ENCODE results near the gene TMEM132E.

TMEM132E gene

DNA sequence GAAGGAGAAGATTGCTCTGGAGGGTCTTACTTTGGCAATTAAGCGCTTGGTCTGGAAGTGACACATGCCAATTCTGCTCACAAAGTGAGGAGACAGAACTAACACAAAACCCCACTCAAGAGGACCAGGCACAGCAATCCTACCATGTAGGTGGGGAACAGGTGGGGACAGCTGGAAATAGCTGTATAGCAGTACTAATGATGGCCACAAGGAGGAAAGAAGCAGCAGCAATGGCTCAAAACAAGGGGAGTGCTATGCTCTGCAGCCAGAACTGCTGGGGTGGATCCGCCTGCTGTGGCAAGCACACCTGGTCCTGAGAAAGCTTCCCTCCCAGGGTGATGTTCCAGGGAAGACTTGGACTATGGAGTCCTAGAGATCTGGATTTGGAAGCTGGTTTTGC, 17.0 kb upstream of the TMEM132E start:
- DNase-seq (ENCODE audit: low read depth): peak; percentile 23
- no peak overlapping the region for H3K4me3 ChIP-seq (ENCODE audit: low read depth, low read length)
- TF ChIP-seq, protein P1, sequence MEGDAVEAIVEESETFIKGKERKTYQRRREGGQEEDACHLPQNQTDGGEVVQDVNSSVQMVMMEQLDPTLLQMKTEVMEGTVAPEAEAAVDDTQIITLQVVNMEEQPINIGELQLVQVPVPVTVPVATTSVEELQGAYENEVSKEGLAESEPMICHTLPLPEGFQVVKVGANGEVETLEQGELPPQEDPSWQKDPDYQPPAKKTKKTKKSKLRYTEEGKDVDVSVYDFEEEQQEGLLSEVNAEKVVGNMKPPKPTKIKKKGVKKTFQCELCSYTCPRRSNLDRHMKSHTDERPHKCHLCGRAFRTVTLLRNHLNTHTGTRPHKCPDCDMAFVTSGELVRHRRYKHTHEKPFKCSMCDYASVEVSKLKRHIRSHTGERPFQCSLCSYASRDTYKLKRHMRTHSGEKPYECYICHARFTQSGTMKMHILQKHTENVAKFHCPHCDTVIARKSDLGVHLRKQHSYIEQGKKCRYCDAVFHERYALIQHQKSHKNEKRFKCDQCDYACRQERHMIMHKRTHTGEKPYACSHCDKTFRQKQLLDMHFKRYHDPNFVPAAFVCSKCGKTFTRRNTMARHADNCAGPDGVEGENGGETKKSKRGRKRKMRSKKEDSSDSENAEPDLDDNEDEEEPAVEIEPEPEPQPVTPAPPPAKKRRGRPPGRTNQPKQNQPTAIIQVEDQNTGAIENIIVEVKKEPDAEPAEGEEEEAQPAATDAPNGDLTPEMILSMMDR (IDR thresholded peaks at IDR 0.05; ENCODE audit: insufficient read depth, low read depth, low read length, missing control alignments): peak; percentile 46

DNA sequence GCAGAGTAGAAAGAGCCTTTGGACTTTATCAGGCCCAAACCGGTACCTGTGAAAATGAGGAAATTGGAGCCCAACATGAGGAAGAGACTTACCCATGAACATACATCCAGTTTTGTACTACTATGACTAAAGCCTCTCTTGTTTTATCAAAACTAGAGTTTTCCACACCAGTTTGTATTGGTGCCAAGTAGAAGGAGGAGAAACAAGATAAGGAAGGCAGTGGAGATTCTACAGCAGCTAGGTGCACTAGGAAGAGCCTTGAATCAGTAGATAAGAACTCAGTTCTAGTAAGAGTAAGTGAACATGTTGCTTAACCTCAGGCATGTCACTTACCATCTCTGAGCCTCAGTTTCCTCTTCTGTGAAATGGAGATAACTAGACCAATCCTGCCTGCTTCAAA, 13.7 kb upstream of the TMEM132E start:
- no peak overlapping the region for H3K4me3 ChIP-seq (ENCODE audit: low read depth, low read length)
- TF ChIP-seq, protein P1 (IDR thresholded peaks at IDR 0.05; ENCODE audit: insufficient read depth, low read depth, low read length, missing control alignments): no peak
- no peak for DNase-seq (ENCODE audit: low read depth)

DNA sequence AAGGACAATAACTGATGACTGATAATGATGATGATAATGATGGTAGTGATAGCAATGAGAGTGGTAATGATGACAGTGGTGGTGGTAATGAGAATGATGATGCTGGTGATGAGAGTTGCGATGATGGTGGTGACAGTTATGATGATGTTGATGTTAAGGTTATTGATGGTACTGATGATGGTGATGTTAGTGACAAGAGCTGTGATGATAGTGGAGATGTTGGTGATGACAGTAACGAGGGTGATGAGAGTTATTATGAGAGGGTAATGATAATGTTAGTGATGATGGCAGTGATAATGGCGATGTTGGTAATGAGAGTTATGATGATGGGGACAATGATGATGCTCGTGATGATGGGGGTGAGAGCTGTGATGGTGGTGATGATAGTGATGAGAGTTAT, 13.2 kb upstream of the TMEM132E start:
- no peak overlapping the region for H3K4me3 ChIP-seq (ENCODE audit: low read depth, low read length)
- TF ChIP-seq, protein P1 (IDR thresholded peaks at IDR 0.05; ENCODE audit: insufficient read depth, low read depth, low read length, missing control alignments): no peak
- DNase-seq (ENCODE audit: low read depth): no peak

DNA sequence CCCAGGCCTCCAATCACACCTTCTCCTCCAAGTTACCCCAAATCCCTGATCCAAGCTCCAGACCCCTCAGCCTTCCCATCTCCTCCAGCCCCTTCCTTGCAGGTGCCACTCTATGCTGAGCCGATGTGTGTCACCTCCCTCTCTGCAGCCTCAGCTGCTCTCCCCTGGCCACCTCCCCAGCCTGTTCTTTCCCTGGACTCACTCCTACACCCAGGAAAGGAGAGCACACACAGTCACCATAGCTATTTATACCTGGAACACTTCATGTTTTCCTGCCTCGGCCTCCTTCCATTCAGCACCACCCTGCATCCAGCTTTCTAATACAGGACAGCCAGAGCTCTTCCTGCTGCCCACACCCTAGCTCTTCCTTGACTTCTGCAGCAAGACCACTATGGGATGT, 12.5 kb upstream of the TMEM132E start:
- TF ChIP-seq, protein P1 (IDR thresholded peaks at IDR 0.05; ENCODE audit: insufficient read depth, low read depth, low read length, missing control alignments): no peak
- no peak overlapping the region for H3K4me3 ChIP-seq (ENCODE audit: low read depth, low read length)
- DNase-seq (ENCODE audit: low read depth): no peak

DNA sequence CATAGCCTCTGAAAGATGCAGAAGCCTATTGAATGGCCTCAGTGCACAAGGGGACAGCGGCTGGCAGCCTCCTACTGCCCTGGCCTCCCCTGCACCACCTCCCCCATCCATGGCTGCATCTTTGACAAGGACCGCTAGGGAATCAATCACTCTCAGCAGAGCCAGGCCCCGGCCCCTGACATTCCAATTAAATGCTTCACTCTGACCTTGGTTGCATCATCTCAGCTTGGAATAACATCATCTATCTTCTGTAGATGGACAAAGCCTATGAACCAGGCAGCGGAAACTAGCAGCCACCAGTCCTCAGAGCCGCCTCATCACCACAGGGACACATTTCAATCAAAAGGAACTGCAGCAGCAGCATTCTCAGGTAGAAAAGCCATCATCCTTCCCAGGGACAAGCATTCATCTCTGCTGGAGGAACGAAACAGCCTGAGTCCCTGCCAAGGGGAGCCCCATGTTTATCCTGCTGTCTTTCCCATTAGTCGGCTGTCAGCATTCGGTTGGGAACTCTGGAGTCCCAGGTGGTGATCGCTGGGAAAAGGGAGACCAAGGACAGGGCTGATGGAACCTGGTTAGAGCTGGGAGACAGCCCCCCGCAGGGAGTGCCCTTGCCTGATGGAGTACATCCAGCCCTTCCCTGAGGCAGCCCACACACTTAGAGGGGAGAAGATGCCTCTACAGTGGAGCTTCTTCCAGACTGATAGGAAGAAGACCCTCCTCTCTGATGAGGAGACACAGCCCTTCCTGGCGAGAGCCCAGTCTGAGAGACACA, 11.5 kb upstream of the TMEM132E start:
- TF ChIP-seq, protein P1 (IDR thresholded peaks at IDR 0.05; ENCODE audit: insufficient read depth, low read depth, low read length, missing control alignments): no peak
- no peak overlapping the region for H3K4me3 ChIP-seq (ENCODE audit: low read depth, low read length)
- DNase-seq (ENCODE audit: low read depth): no peak

DNA sequence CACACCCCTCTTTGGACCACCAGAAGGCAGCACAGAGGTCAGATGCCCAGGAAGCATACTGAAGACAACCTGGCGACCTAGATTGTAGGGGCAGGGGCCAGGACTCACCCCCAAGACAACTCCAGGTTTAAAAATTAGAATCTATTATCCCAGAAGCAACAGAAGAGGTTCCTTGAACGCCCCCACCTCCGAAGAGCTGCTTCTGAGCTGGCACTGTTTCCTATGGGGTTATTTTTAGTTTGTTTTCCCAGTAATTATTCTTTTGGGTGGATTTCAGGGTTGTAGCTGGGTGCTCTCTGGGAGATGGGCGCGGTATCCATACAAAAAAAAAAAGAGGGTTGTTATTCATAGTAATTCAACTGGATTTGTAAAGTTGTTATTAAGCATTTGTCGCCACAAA, 10.4 kb upstream of the TMEM132E start:
- TF ChIP-seq, protein P1 (IDR thresholded peaks at IDR 0.05; ENCODE audit: insufficient read depth, low read depth, low read length, missing control alignments): no peak
- no peak for DNase-seq (ENCODE audit: low read depth)
- no peak overlapping the region for H3K4me3 ChIP-seq (ENCODE audit: low read depth, low read length)

DNA sequence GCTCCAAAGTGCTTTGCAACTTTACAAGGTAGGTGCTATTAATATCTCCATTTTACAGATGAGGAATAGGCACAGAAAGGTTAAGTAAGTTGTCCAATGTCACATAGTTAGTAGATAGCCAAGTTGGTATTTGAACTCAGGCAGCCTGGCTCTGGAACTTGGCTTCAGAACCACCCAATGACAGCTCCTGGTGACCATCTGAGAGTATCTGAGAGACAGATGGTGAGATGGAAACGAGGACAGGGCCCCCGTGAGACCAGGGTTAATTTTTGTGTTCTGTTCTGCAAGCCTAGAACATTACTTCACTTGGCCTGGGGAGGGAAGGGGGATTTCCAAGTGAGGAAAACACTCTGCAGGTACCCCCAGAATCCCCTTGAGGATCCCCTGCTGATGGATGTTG, 9.8 kb upstream of the TMEM132E start:
- no peak for DNase-seq (ENCODE audit: low read depth)
- TF ChIP-seq, protein P1 (IDR thresholded peaks at IDR 0.05; ENCODE audit: insufficient read depth, low read depth, low read length, missing control alignments): no peak
- H3K4me3 ChIP-seq (ENCODE audit: low read depth, low read length): no peak overlapping the region
